Stimulated activated CD8-positive, alpha-beta memory T cell treated with anti-CD3 and anti-CD28 coated beads, Interleukin-12 subunit alpha, Interleukin-12 subunit beta, amount 100 ng/mL, for 1 hour (primary cell): ENCODE results near the gene ITPKA.
A peak's percentile ranks its signal among the peaks of the same experiment; 100 is the strongest.
"Not testable (repeated sequence)": the region's sequence is repeated elsewhere in the genome, so short reads cannot be mapped to it uniquely, and the experiment has no call there.

Experiments
- DNase-seq: peaks from one replicate; pipeline ENCODE4 v3.0.0-alpha.2; 2020; ENCODE audit warnings: low read depth

ITPKA gene

DNA sequence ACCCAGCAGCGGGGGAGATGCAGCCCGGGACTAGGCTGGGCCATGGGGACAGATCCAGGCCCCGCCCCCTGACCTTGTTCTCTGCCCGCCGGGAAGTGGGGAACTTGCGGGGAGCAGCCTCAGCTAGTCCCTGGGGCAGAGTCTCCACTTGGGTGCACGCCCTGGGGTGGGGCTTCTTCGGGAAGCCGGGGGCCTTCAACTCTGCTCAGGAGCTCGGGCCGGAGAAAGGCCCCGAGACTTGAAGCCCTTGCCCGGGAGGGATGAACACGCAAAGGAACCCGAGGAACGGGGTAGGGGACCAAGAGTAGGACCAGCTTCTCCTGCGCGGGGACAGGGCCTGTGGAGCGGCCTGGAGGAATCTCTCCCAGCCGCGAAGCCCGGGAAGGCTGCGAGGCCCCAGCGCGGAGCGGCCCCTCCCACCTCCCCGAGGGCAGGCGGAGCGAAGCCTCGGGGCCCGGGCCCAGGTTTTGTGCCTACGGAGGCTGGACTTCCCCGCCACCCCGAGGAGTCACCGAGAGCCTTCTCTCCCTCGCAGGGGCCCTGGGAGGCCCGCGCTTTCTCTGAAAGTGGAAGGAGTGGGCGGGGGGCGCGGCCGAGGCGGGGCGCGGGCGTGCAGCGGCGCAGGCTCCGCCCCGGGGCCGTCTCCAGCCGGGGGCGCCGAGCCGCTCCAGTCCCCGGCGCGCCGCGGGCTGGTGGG lies at the start of gene ITPKA:
Gene ITPKA, plus strand, starts transcription at position 670 of the 697 bp plus-strand sequence. CDS start 54 bp downstream, outside the sequence.
- DNase-seq = peak; percentile 65

- no peak for DNase-seq
These were observed 48.3 kb upstream of the ITPKA start for GRCh38 chr15:41445399-41445798.

GRCh38 chr15:41462084-41462795 lies 31.4 kb upstream of the ITPKA start:
- no peak for DNase-seq

DNA sequence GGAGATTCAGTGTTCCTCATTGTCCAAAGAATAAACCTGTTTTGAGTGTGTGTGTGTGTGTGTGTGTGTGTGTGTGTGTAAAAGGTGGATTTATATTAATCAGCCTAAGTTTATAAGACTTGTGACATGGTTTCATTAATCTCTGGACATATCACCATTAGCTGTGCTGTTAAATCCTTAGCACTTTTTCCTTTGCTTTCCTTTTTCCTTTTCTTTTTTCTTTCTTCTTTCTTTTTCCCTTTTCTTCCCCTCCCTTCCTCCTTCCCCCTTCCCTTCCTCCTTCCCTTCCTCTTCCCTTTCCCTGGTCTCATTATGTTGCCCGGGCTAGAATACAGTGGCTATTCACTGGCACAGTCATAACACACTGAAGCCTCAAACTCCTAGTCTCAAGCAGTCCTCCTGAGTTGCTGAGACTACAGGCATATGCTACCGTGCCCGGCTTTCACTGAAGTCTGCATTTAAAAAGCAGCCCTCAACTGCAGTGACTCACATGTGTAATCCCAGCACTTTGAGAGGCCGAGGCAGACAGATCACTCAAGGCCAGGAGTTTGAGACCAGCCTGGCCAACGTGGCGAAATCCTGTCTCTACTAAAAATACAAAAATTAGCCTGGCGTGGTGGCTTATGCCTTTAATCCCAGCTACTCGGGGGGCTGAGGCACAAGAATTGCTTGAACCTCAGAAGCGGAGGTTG lies 28.6 kb upstream of the ITPKA start:
- no peak for DNase-seq

GRCh38 chr15:41465822-41466421 lies 27.8 kb upstream of the ITPKA start:
- no peak for DNase-seq

GRCh38 chr15:41466711-41467110 lies 27.0 kb upstream of the ITPKA start:
- DNase-seq = no peak

DNA sequence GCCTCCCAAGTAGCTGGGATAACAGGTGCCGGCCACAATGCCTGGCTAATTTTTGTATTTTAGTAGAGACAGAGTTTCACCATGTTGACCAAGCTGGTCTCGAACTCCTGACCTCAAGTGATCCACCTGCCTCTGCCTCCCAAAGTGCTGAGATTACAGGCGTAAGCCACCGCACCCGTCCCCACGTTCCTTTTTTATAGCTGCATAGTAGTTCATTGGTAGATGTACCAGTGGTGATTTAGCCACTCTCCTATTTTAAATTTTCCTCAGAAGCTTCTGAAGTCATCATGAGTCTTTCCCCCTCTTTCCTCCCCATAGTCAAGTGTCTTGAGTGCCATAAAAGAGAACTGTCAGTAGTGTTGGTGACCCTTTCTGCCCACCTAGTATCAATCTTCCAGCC lies 24.0 kb upstream of the ITPKA start:
- not testable (repeated sequence) for DNase-seq

GRCh38 chr15:41473418-41473817 lies 20.3 kb upstream of the ITPKA start:
- DNase-seq = no peak

- no peak for DNase-seq
These were observed 19.2 kb upstream of the ITPKA start for GRCh38 chr15:41474436-41474835.

DNA sequence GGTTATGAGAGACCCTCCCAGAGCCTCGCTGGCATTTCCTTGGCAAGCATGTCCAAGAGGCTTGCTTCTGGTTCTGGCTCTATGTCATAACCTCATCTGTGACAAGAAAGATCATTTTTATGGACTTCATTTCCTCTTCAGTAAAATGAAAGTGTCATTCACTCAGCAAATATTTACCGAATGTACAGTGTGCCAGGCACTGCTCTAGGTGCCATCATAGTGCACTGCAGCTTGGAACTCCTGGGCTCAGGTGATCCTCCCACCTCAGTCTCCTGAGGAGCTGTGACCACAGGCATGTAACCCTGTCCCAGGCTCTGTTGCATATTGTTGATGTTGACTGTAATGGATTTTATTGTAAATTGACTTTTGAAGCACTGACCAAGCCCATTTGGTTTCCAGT lies 18.7 kb upstream of the ITPKA start:
- no peak for DNase-seq

DNA sequence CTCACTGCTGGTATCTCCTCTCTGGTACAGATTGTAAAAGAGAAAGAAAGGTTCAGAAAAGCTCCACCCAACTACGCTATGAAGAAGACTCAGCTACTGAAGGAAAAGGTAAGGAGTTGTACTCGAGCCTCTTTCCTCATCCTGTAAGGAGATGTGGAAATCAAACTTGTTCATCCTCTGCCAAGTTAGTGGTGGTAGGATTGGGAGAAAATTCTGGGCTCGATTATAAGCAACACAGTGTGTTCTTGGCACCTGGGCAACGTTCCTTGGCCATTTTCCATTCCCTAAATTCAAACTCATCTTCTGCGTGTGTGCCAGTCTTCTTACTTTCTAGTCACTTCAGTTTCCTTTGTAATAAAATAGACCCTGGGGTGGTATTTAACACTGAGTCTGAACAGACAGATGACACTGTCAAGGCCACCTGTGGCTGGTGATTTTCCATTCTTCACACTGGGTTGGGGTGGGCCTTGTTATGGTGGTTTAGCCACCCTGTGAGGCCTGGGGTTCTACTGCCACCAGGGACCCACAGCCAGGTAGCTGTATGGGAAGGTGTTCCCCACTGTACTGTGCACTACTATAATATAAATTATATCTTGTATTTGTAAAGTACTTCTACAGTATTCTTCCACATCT lies 17.1 kb upstream of the ITPKA start:
- DNase-seq = no peak

- no peak for DNase-seq
These were observed 13.1 kb upstream of the ITPKA start for GRCh38 chr15:41480396-41481140.

GRCh38 chr15:41482110-41482877 lies 11.4 kb upstream of the ITPKA start:
- DNase-seq = no peak

DNA sequence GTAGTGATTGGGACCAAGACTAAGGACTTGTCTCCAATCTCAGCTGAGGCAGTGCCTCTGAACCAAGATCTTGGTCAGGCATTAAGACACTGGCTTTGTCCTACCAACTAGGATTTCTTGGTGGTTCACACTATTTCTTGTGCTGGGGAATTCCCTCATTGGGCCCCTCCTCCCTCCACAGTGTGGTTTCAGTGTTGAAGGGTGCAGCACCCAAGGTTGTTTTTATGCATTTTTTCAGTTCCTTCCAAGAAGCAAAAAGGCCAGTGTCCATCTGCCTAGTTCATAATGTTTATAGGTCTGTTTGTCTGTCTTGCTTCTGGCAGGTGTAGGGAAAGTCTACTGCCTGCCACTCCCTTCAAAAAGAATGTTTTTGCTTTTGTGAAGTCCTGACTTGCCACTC lies 10.6 kb upstream of the ITPKA start:
- no peak for DNase-seq

- DNase-seq = no peak
These were observed 10.2 kb upstream of the ITPKA start for GRCh38 chr15:41483519-41483918.

- DNase-seq = no peak
These were observed 8.6 kb upstream of the ITPKA start for GRCh38 chr15:41484937-41485625.

DNA sequence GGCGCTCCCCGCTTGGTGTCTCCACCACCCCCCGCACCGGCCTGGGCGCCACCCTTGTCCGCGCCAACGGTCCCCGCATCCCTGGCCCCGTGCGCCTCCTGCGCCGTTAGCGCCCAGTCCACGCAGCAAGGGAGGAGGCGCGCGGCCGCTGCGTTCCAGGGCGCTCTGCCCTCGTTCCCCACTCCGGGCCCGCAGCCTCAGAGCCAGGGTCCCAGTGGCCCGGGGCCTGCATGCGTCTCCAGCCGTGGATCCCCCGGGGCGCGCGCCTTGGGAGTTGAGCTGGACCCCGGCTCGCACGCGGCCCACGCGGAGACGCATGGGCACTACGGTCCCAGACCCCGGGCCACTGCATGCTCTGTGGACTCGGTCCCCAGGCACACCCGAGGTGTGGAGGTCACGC lies 7.4 kb upstream of the ITPKA start:
- DNase-seq = no peak

GRCh38 chr15:41487381-41487780 lies 6.3 kb upstream of the ITPKA start:
- no peak for DNase-seq

DNA sequence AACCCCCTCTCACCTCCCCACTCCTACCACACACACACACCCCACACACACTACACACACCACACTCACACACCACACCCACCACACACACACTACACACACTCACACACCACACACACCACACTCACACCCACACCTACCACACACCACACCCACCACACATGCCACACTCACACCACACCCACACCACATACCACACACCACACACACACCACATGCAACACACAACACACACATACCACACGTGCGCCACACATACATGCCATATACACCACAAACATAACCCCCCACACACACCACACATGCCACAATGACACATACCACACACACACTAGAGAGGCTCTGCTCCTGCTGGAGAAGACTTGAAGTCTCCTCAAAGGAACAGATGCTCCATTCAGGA lies 5.9 kb upstream of the ITPKA start:
- no peak for DNase-seq

GRCh38 chr15:41489641-41490040 lies 4.0 kb upstream of the ITPKA start:
- DNase-seq = no peak
